ENCODE measurements around the gene GRXCR2.

Gene GRXCR2, protein sequence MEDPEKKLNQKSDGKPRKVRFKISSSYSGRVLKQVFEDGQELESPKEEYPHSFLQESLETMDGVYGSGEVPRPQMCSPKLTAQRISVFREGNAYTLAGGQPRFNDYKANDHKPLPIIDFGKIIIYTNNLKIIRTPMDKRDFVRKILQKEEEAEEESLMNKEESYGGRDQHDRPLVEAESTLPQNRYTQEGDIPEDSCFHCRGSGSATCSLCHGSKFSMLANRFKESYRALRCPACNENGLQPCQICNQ

DNA sequence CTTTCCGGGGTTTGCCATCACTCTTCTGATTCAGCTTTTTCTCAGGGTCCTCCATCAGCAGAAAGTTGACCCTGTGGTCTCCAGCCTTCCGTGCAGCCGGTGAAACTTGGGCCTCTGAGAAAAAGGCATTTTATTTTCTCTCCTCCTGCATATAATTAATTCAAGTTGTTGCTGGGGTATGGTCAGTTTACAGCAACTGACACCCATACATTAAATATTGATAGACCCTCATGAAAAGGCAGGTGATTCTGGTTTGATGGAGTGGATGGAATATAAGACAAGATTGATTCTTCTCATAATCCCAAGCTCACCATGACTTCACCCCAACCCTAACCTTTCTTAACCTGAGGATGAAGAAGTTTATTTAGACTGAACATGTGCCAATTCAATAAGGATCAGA lies at the start of gene GRXCR2:
Gene GRXCR2, minus strand, starts transcription at position 101 of the 400 bp plus-strand sequence. Its CDS starts 46 bp downstream, at position 55.
- TF ChIP-seq, protein P1, sequence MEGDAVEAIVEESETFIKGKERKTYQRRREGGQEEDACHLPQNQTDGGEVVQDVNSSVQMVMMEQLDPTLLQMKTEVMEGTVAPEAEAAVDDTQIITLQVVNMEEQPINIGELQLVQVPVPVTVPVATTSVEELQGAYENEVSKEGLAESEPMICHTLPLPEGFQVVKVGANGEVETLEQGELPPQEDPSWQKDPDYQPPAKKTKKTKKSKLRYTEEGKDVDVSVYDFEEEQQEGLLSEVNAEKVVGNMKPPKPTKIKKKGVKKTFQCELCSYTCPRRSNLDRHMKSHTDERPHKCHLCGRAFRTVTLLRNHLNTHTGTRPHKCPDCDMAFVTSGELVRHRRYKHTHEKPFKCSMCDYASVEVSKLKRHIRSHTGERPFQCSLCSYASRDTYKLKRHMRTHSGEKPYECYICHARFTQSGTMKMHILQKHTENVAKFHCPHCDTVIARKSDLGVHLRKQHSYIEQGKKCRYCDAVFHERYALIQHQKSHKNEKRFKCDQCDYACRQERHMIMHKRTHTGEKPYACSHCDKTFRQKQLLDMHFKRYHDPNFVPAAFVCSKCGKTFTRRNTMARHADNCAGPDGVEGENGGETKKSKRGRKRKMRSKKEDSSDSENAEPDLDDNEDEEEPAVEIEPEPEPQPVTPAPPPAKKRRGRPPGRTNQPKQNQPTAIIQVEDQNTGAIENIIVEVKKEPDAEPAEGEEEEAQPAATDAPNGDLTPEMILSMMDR (IDR thresholded peaks at IDR 0.05; ENCODE audit: extremely low read depth, missing control alignments) = no peak

DNA sequence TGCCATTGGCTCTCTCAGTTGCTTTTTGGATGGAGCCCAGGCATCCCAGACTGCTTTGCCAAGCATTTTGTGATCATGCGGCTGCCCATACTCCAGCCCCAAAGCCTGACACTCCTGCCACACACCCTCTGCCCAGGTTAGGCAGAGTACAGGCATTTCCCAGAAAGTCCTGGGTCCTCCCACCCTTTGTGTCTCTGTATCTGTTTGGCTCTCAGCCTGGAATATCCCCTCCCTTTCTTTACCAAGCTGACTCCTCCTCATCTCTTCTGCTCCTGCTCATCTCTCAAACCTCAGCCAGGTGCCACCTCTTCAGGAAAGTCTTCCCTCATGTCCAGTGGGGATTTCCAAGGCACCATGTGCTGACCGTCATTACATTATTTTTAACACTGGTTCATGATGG lies 49.2 kb upstream of the GRXCR2 start:
- TF ChIP-seq, protein P1 (IDR thresholded peaks at IDR 0.05; ENCODE audit: extremely low read depth, missing control alignments) = no peak
- no peak for DNase-seq (ENCODE audit: low spot score)

More for the DNA sequence above, at the start of gene GRXCR2:
- no peak for DNase-seq (ENCODE audit: low spot score)

DNA sequence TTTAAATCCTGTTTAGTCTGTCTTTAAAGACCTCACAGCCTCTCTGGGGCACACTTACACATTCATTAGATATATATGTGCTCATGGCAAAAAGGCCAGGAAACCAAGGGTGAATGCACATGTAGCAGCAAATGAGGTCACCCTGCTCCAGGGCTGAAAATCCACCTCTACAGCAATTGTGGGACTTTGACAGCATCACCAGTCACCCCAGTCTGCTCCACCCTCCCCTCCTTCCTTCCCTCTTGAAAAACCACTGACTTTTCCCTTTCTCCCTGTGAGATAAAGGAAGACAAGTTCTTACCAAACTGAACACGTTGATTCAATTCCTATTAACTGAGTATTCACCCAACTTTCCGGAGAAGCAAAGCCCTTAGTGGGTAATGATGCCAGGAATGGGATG lies 48.4 kb upstream of the GRXCR2 start:
- DNase-seq (ENCODE audit: low spot score) = no peak
- TF ChIP-seq, protein P1 (IDR thresholded peaks at IDR 0.05; ENCODE audit: extremely low read depth, missing control alignments) = no peak

DNA sequence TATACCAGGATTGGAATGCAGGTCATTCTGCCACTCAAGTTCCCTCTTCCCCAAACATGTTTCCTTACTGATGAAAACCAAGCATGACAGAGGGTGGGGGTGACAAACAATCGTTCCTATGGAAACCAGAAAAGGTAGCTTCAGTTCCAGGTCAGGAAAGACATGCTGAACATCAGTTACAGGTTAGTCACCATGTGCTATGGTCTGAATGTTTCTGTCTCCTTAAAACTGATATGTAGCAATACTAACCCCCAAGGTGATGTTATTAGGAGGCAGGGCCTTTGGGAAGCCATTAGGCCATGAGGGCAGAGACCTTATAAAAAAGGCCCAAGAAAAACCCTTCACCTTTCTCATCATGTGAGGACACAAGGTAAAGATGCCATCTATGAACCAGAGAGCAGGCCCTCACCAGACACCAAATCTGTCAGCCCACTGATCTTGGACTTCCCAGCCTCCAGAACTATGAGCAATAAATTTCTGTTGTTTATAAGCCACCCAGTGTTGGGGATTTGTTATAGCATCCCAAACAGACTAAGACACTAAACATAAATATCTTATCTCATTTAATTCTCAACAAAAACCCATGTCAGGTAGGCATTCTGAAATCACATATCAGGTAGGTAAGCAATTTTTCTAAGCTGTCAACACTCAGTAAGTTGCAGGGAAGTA lies 47.9 kb upstream of the GRXCR2 start:
- TF ChIP-seq, protein P1 (IDR thresholded peaks at IDR 0.05; ENCODE audit: extremely low read depth, missing control alignments) = no peak
- no peak for DNase-seq (ENCODE audit: low spot score)

DNA sequence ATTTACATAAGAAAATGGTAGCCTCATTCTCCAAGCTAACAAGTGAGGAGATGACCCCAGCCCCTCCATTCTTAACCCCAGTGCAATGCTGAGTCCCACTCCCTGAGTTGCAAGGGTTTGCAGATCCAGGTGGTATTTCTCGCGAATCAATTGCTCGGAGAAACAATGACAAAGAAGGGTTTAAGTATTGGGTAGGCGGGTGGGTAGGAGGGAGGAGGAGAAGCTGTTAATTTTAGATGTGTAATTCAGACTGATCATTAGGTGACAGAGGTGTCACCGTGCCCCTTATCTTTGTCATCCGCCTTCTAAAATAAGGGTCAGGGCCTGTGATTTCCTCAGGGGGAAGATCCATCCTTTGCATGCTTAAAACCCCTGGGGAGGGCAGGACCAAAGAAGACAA lies 46.6 kb upstream of the GRXCR2 start:
- no peak for DNase-seq (ENCODE audit: low spot score)
- TF ChIP-seq, protein P1 (IDR thresholded peaks at IDR 0.05; ENCODE audit: extremely low read depth, missing control alignments) = no peak

DNA sequence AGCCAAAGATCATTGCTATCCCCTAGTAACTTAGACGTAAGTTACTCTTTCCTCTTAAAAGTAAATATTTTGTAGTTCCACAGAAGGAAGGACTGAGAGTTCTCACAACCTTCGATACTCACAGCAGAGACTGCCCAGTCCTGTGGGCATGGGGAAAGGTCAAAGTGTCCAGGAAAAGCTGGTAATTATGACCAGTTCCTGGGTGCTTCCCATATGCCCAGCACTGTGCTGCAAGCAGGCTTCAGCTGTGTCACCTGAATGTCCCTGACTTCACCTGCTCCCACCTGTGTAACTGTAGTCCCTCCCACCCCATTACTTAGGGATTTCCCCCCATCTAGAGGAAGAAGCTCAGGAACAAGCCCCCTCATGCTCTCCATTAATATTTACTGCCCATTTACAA lies 45.6 kb upstream of the GRXCR2 start:
- TF ChIP-seq, protein P1 (IDR thresholded peaks at IDR 0.05; ENCODE audit: extremely low read depth, missing control alignments) = no peak
- no peak for DNase-seq (ENCODE audit: low spot score)

DNA sequence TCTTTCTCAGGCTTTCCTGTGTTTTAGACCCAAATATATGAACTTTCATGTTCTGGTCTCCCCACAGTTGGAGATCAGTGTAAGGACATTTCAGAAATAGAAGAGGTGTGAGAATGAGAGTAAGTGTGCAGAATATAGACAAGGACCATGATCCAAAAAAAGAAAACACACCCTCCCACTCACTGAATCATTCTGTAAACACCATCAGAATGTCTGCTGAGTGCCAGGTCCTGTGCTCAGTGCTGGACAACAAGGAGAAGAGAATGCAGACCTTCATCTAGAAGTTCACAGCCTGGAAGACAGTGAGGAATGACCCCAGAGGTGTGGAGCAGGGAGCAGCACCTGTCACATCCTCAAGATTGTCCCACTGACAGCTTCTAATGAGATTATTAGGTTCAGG lies 44.5 kb upstream of the GRXCR2 start:
- TF ChIP-seq, protein P1 (IDR thresholded peaks at IDR 0.05; ENCODE audit: extremely low read depth, missing control alignments) = no peak
- no peak for DNase-seq (ENCODE audit: low spot score)

Measured in GM20000 (cell line).